ENCODE data around the gene TES. TPM values are rescaled to one million over a fixed set of nuclear protein-coding genes. Genes with fewer than 3 reads are reported as not detected.

Gene TES
- total RNA-seq, 2 donors from 2014 or later: 18.0 to 23.3 TPM

- no peaks in the 10 kb centered on the region for H3K27me3 ChIP-seq
- no peak overlapping the region for H3K4me3 ChIP-seq
- H3K4me1 ChIP-seq: peaks cover 0 to 7% of the 10 kb centered on the region in 2 donors
- H3K36me3 ChIP-seq: peaks cover 7% of the 10 kb centered on the region
- no peaks in the 10 kb centered on the region for H3K9me3 ChIP-seq
- TF ChIP-seq, protein P1, sequence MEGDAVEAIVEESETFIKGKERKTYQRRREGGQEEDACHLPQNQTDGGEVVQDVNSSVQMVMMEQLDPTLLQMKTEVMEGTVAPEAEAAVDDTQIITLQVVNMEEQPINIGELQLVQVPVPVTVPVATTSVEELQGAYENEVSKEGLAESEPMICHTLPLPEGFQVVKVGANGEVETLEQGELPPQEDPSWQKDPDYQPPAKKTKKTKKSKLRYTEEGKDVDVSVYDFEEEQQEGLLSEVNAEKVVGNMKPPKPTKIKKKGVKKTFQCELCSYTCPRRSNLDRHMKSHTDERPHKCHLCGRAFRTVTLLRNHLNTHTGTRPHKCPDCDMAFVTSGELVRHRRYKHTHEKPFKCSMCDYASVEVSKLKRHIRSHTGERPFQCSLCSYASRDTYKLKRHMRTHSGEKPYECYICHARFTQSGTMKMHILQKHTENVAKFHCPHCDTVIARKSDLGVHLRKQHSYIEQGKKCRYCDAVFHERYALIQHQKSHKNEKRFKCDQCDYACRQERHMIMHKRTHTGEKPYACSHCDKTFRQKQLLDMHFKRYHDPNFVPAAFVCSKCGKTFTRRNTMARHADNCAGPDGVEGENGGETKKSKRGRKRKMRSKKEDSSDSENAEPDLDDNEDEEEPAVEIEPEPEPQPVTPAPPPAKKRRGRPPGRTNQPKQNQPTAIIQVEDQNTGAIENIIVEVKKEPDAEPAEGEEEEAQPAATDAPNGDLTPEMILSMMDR (IDR thresholded peaks at IDR 0.05): no peak
- DNase-seq (ENCODE audit: low spot score): no peak
- H3K27ac ChIP-seq: no peak overlapping the region
Observed at GRCh38 chr7:116259156-116259870, 49.0 kb downstream of the TES start.

DNA sequence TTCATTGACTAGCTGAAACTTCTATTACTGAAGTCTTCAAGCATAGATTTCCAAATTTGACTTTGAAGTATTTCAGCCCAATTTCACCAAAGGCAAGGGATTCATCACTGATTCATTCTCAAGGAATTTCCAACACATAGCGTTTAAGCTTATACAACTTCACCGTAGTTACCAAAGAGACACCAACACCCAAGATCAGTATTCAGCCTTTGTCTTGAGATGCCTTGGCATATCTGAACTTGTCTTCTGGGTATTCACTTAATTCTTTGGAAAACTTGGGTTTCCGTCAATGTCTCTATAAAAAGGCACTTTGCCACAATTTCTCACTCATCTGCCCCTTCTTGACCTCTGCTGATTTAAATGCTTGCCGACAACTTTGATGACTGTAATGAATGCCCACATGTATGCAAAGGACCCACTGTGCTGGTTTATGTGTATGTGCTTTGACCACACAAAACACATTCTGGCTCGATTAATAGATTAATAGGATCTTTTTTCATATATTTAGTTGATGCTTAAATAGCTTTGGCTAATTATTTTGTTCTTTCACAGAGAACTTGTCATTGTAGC is 49.6 kb downstream of the TES start:
- no peak overlapping the region for H3K27ac ChIP-seq
- peaks cover 0 to 7% of the 10 kb centered on the region in 2 donors for H3K4me1 ChIP-seq
- H3K36me3 ChIP-seq: peaks cover 7% of the 10 kb centered on the region
- DNase-seq (ENCODE audit: low spot score): no peak
- H3K9me3 ChIP-seq: no peaks in the 10 kb centered on the region
- H3K4me3 ChIP-seq: no peak overlapping the region
- TF ChIP-seq, protein P1 (IDR thresholded peaks at IDR 0.05): no peak
- H3K27me3 ChIP-seq: no peaks in the 10 kb centered on the region

- no peak for DNase-seq (ENCODE audit: low spot score)
- Histone ChIP-seq H3K4me1 (peaks cover 0 to 7% of the 10 kb centered on the region in 2 donors), H3K9me3 (no peaks in the 10 kb centered on the region), H3K27ac (no peak overlapping the region), H3K4me3 (no peak overlapping the region), H3K36me3 (peaks cover 7% of the 10 kb centered on the region), H3K27me3 (no peaks in the 10 kb centered on the region)
- TF ChIP-seq, protein P1 (IDR thresholded peaks at IDR 0.05): no peak
Observed at GRCh38 chr7:116261904-116262303, 51.6 kb downstream of the TES start.

DNA sequence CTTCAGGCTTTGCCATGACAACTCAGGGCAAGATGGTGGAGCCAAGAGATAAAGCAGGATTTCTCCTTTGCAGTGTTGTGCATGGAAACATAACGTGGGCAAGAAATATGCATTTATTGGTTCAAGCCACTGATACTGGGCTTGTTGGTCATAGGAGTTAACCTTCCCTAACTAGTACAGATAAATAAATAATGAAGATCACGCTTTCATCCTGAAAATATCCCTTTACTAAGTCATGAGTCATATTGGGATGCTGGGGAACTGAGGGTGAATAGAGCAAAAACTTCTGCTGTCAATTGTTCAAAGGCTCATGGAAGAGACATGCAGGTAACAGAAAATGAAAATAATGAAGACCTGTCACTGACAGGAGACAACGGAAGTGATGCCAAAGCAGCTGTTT is 55.5 kb downstream of the TES start:
- no peaks in the 10 kb centered on the region for H3K27me3 ChIP-seq
- no peaks in the 10 kb centered on the region for H3K36me3 ChIP-seq
- H3K4me1 ChIP-seq: peaks cover 0 to 7% of the 10 kb centered on the region in 2 donors
- H3K9me3 ChIP-seq: no peaks in the 10 kb centered on the region
- TF ChIP-seq, protein P1 (IDR thresholded peaks at IDR 0.05): no peak
- H3K27ac ChIP-seq: no peak overlapping the region
- DNase-seq (ENCODE audit: low spot score): no peak
- H3K4me3 ChIP-seq: no peak overlapping the region

DNA sequence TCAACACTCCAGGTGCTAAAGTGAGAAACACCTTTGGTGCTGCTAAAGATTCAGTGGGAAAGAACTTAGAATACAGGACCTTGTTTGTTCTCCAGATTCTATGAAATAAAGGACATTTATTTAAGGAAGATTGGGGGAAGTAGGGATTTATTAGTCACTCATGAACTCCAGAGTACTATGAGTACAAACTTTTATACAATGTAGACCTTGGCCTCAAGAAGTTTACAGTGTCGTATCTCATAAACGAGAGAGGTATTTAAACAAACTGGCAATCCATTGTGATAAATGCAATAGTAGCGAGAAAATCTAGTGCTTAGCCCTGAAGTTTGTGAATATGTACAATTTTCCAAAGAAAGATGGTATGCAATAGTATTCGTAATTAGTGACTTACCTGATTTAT is 59.1 kb downstream of the TES start:
- Histone ChIP-seq H3K36me3 (no peaks in the 10 kb centered on the region), H3K4me3 (no peak overlapping the region), H3K27ac (no peak overlapping the region), H3K9me3 (no peaks in the 10 kb centered on the region), H3K4me1 (peaks cover 0 to 24% of the 10 kb centered on the region in 2 donors), H3K27me3 (no peaks in the 10 kb centered on the region)
- DNase-seq (ENCODE audit: low spot score): no peak
- TF ChIP-seq, protein P1 (IDR thresholded peaks at IDR 0.05): no peak

Measured in right atrium auricular region (tissue), 2 donors.